HL-60 (cell line): ENCODE data around the gene BAD.

Experiments used
- CTCF ChIP-seq: IDR thresholded peaks from one replicate; pipeline ENCODE4 v1.5.1; 2011; ENCODE audit warnings: low read length, control low read depth, inconsistent platforms; ENCODE audit not compliant: insufficient read depth
- GABPA ChIP-seq: IDR thresholded peaks from 2 replicates; pipeline ENCODE4 v1.6.1; 2012; ENCODE audit warnings: low read depth
- POLR2AphosphoS5 ChIP-seq: IDR thresholded peaks from 2 replicates; pipeline ENCODE4 v1.6.1; 2012; ENCODE audit warnings: low read depth
- TF ChIP-seq, protein P1 (sequence below): IDR thresholded peaks from 2 replicates; pipeline ENCODE4 v1.6.1; 2012; ENCODE audit warnings: low read depth; ENCODE audit not compliant: insufficient replicate concordance

DNA sequence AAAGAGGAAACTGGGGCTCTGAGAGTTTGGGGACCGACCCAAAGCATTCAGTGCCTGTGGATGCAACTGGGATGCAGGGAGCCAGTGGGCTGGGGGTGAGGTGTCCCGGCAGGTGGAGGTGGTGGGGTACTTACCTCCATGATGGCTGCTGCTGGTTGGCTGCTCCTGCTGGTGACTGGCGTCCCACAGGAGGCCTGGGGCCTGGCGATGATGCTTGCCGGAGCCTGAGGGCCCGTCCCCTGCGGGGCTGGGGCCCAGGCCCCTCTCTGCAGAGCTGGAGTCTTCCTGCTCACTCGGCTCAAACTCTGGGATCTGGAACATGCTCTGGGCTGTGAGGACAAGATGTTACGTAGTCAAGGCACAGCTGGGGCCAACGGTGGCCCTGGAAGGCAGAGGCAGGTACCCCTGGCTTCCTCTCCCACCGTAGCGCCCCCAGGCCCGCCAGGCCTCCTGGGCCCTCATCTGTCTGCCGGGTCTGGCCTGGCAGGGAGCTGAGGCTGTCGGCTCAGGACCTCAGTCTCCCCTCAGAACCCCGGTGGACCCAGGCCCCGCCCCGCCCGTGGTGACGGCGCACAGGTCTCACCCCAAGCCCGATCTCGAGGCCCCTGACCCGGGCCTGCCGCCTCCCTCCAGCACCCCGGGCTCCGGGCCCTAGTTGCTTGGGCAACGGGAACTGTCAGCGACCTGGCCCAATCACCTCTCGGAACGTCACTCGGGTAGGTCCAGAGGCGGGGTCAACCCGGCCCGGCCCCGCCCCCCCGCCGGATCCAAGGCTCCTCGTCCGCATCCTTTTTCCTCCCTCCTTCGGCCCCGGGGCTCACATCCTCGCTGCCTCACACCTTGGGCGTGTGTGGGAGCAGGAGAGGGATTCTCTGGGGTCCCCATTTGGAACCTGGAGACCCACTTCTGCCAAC, at the start of gene BAD:
- TF ChIP-seq CTCF (no peak), POLR2AphosphoS5 (peak; percentile 21; the same call in 1 of the 2 replicates), GABPA (no peak; the same call in 1 of the 2 replicates)
- TF ChIP-seq, protein P1, sequence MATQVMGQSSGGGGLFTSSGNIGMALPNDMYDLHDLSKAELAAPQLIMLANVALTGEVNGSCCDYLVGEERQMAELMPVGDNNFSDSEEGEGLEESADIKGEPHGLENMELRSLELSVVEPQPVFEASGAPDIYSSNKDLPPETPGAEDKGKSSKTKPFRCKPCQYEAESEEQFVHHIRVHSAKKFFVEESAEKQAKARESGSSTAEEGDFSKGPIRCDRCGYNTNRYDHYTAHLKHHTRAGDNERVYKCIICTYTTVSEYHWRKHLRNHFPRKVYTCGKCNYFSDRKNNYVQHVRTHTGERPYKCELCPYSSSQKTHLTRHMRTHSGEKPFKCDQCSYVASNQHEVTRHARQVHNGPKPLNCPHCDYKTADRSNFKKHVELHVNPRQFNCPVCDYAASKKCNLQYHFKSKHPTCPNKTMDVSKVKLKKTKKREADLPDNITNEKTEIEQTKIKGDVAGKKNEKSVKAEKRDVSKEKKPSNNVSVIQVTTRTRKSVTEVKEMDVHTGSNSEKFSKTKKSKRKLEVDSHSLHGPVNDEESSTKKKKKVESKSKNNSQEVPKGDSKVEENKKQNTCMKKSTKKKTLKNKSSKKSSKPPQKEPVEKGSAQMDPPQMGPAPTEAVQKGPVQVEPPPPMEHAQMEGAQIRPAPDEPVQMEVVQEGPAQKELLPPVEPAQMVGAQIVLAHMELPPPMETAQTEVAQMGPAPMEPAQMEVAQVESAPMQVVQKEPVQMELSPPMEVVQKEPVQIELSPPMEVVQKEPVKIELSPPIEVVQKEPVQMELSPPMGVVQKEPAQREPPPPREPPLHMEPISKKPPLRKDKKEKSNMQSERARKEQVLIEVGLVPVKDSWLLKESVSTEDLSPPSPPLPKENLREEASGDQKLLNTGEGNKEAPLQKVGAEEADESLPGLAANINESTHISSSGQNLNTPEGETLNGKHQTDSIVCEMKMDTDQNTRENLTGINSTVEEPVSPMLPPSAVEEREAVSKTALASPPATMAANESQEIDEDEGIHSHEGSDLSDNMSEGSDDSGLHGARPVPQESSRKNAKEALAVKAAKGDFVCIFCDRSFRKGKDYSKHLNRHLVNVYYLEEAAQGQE, result no peak
